ENCODE data around the gene PLPPR1. TPM values are rescaled to one million over a fixed set of nuclear protein-coding genes. Genes with fewer than 3 reads are reported as not detected.
"Not testable (repeated sequence)": the region's sequence is repeated elsewhere in the genome, so short reads cannot be mapped to it uniquely, and the experiment has no call there.

PLPPR1 gene
- total RNA-seq (2014; rRNA removed; shearing (Covaris generic)): 0.15 TPM in 1 of 2 replicates, not detected in the other

DNA sequence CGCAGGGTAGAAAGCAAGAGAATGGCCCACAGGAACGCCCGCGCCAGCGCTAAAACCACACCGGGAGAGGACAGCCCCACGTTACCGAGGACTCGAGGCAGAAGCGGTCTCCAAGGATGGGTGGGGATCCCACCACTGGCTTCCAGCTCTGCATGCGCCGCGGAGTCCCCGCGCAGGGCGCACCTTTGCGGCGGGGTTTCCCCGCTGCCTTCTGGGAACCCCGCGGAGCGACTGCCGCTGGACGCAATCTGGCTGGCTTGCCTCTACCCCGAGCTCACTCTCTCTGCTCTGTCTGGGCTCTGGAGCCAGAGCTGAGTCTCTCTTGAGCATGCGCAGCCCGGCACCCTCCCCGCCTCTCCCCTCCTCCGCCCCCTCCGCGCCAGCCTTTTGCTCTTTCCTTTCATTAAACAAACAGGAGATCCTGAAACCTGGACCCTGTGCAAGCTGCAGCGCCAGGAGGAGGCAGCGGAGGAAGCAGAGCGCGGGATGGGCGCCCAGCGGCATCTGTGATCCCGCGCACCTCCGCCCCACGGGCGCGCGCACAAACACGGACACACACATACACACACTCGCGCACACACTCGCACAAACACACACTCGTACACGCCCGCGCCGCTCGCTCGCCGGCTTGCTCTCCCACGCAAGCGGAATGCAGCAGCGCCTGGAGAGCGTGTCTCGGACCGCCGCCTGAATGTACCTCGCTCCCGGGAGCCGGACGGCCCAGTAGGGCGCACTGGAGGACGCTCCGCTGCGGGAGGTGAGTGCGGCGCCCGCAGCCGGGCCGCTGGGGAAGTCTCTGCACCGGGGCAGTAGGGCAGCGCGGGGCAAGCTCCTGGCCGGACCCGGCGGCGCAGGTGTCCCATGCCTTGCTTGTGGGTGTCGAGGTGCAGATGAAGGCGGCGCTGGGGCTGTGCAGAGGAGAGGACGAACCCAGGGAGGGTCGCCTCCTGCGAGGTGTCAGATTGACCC is at the start of gene PLPPR1:
TSS of gene PLPPR1 (plus strand) at position 382 of the 969 bp plus-strand sequence.
- peak; percentile 6 for DNase-seq (ENCODE audit: low spot score)

DNA sequence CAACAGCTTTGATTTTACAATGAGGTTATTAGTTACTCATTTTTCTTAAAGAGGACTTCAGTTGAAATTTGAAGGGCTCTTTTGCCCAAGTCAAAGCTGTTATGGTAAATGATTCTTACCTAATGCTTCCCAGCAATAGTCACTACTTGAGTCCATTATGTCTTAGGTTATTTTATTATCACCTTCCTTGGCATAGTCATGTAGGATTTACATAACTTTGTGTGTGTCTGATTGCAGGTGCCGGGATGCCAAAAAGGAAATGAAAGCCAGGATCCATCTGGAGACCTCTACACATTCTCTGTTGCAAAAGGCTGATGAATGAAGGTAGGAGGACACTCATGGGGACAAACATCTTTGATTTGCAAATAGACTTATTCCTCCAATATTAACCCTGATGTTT is 38.8 kb upstream of the PLPPR1 start:
- DNase-seq (ENCODE audit: low spot score): no peak

DNA sequence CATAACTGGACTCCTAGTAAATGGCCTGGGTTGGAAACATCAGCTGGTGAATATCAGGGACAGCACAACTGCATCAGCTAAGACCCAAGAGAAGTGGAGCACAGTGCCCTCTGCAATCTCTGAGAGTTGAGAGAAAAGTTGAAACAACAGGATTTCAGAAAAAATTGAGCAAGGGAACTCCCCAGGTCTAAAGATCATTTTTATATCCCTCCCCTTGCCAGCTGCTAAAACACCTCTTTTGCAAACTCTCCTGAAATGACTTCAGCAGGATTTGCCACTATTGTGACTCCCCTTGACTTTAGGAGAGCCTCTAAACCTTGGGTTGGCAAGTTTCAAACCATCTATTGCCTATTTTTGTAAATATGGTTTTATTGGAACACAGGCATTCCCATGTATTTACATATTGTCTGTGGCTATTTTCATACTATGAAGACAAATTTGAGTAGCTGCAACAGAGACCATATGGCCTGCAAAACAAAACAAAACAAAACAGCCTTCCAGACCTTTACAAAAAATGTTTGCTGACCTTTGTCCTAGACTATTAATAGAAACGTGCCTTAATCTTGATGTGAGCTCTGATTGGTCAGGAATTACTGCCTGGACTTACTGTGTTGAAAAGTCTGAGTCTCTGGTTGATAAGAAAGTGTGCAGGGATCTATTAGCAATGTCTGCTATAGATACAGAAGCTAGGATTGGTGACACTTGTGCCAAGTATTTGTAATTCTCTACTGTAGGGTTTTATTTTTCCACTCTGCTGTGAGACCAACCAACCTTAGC is 37.7 kb upstream of the PLPPR1 start:
- no peak for DNase-seq (ENCODE audit: low spot score)

DNA sequence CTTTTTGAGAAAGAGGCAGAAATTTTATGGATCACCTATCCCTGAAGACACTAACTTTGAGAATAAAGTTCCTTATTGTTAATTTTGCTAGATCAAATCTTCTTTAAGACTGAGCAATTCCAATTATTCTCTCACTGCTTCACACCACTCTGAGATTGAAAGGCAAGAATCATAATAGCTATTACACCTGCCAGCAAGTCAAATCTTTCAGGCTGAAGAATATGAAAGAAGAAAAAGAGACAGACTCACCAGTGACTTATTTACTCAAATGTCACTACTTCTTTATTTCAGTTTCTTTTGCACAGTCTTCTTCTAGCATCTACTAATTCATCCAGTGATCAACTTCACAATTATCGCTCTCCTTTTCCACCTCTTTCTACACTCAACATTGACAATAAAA is 35.9 kb upstream of the PLPPR1 start:
- no peak for DNase-seq (ENCODE audit: low spot score)

DNA sequence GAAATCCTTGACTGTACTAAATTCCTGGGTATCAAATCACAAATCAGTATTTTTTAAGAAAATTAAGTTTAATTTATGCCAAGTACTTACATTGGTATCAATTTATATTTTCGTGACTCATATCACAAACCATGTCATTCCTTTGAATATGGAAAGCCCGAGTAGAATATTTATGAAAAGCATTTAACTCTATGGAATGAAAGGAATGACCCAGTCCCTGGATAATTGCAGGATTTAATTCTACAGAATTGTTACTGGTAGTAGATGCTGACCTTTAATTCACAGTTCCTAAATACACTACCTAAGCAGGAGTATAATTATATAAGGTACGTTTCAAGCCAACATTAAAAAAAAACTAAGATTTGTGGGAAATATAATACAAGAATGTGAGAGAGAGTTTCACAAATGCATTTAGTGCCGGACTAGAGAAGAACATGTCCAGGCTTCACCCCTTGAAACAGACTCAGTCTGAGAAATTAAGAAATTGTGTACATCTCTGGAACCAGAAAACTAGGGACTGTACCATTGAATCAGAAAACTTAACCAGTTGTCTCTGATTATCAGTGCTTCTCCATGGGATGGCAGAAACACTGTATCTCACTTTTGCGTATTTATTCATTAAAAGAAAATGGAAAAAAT is 28.5 kb upstream of the PLPPR1 start:
- DNase-seq (ENCODE audit: low spot score): no peak

DNA sequence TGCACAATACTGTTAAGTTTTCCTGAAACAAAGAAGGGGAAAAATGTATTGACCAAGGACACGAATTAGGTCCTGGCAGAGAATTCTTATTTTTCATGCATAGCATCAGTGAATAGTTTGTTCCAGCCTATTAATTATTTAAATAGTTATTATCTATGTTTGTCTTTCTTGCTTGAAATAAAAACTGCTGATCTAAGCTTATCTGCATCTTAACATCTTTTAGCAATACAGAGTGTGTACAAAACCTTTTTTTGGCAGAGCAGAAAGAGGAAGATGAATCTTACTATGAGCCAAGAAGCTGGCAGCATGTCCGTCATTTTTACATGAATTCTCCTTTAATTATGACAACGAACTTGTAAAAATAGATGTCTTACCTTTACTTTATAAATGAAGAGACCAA is 23.3 kb upstream of the PLPPR1 start:
- no peak for DNase-seq (ENCODE audit: low spot score)

DNA sequence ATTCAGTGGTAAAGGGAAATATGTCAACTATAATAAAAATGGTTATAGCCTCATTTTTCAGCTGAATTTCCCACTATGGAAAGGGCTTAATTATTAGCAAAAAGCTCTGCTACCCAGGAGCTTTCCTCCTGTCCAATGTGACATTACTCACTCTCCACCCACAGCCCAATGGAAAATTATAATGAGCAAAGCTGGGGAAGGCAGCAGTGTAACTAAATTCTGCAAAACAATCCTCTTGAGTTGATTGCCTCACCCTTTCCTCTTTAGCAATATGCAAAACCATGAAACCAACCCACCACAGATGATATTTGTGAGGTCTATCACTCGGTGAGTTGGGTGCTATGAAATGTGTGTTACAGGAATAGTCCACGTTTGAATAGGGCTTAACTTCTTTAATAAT is 14.0 kb upstream of the PLPPR1 start:
- DNase-seq (ENCODE audit: low spot score): no peak

DNA sequence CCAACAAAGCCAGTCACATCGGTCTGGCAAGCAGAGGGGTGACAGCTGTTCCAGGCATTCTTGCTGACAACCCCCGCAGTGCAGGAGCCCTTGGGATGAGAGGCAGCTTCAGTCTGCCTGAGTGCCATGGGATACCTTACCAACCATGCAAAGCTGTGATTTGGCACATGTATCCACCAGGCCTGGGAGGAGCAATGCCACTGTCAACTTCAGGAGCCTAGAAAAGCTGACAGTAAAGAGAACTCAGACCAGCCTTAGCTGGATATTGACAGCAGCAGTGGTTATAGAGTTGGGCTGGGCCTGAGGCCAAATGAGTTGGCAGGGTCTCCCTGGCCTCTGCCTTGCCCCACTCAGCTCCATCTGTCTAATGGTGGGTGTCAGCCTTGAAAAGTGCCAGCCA is 10.1 kb upstream of the PLPPR1 start:
- DNase-seq (ENCODE audit: low spot score): no peak

DNA sequence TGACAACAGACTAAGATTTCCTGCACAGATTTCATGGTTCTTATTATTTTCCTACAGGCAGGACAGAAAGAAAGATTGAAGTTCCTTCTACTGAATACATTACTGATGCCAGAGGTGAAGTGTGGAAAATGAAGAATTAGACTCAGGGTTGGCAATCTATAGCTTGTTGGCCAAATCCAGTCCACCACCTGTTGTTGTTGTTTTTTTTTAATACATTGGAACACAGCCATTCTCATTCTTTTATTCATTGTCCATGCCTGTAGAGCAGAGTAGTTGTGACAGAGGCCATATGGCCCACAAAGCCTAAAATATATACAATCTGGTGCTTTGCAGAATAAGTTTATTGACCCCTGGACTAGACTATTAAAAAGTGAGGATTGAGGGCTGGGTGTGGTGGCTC is 5.8 kb upstream of the PLPPR1 start:
- no peak for DNase-seq (ENCODE audit: low spot score)

DNA sequence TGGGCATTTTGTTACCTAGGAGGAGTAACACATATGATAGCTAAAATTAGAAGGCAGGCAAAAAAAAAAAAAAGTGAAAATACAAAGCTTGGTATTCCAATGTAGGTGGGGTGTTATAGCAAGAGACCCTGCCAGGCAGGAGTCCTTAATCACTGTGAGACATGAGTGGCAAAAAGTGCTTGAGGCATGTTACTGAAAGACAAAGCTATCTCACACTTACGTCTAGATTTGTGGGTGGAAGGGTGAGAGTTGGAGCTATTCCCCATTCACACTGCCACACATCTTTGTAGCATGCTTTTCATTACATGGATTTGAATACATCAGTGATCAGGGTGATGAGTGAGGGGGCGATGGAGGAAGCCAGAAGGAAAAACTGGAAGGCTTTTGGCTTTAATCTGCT is 2.6 kb upstream of the PLPPR1 start:
- no peak for DNase-seq (ENCODE audit: low spot score)

DNA sequence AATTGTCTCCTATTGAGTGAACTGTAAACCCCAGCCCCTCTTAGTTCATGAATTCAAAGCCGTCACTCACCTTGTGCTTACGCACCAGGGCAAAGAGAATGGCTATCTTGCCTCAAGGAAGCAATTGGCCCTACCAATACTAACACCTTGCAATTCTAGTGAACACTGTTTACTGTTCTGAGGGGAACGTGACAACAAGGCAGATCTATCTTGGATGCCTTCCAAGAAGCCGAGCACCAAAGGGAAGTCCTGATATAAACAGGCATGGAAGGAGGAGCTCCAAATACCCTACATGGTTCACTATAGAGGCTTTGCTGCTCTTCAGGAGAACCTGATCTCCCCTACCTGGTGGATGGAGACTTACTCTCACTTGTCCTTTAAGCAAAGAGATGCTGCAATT is 1.7 kb upstream of the PLPPR1 start:
- peak; percentile 13 for DNase-seq (ENCODE audit: low spot score)

DNA sequence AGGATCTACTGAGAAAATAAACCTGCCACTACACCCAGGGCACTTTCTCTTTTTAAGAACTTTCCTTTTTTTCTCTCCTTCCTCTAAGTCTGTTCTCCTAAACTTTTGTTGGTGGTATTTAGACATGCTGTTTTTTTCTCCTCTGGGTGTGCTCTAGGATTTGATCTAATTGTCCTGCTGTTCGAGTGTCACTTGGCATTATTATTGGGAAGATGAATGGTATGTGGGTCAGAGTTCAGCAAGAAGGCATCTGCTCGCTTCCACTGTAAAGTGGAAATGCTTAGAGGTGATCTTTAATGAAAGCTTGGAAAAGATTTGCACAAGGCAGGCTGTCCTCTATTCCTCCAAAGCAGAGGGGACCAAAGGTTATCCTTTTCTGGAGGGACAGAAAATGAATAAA is 1.3 kb upstream of the PLPPR1 start:
- DNase-seq (ENCODE audit: low spot score): no peak

DNA sequence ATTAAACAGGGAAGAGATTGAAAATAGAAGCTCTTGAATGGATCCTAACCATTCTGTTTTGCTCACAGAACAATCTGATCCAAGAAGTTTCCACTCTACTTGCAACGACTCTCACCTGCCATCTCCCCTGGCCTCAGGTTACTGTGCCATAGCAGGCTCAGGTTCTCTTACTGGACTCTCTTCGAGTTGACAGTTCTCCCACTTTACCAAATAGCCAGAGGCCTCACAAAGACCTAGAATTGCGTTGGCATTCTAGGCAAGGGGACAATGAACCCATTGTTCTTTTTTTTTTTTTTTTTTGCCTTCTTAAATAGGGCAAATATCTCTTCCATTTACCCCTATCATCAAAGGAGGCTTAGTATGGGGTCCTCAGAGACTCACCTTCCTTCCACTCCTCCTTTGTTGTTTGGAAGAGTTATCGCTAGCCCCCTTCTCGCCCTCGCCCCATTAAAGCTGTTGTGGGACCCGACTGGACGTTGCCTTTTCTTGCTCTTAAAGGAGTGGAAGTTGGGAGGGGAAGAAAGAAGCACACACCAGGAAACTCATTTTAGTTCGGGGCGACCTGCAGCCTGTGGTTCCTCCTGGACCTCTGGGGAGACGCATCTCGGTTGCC is 688 bp upstream of the PLPPR1 start:
- peak; percentile 5 for DNase-seq (ENCODE audit: low spot score)

DNA sequence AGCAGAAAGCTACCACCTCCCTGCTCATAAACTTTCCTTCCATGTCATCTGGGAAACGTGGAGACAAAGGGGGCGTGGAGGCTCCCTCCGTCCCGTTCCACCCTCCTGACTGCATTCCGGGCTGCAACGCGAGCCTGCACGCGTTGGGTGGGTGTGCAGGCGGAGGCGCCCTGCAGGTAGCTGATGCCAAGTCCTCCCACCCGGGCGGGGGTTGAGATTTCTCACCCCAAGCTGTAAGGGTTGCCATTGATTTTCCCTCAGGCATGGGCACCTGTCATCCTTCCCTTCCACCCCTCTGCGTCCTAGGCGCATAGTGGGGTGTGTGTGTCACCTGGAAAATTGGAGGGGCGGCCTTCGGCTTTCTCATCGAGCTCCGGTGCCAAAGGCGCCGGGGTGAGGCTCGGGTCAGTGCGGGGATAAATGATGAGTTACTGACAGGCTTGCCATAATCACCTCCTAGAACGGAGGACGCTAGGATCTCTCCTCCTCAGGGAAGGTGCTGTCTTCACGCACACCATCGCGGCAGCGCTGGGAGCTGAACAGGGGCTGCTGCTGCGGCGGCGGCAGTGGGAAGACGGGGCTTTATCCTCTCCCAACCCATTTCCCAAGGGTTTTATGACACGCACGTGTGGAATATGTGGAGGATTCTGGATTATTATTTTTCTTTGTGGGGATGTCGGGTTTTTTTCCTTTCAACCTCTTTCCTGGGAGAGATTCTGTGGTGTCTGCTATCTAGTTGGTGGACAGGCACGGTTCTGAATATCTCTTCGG is 973 bp downstream of the PLPPR1 start:
- DNase-seq (ENCODE audit: low spot score): no peak

DNA sequence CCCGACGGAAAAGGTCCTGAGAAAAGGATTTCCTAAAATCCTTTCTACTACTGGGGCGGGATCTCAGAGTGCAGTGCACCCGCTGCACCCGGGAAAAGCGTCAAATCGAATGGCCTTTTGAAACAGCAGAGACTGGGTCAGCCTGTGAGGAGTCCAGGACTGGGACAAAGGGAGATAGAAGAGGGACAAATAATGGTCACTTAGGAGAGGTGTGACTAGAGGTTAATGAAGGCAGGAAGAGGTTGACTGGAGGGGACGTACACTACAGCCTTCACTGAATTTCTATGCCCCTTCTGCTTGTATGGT is 1.5 kb downstream of the PLPPR1 start:
- no peak for DNase-seq (ENCODE audit: low spot score)

DNA sequence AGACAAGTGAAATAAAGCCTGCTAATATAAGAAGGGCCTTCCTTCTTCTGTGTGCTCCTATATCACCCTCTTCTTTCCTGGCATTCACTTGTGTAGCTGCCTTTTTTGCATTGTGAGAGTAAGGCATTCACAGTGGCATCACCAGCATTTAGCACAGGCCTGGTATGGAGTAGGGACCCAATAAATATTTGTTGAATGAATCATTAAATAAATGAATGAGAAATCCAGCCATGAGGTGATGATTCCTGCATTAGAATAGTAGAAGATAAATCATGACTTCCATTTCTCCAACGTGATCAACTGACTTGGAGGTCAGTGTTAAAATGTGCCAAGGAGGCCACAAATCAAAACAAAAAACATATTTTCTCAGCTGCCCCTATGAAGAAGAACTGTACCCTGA is 3.9 kb downstream of the PLPPR1 start:
- DNase-seq (ENCODE audit: low spot score): no peak

DNA sequence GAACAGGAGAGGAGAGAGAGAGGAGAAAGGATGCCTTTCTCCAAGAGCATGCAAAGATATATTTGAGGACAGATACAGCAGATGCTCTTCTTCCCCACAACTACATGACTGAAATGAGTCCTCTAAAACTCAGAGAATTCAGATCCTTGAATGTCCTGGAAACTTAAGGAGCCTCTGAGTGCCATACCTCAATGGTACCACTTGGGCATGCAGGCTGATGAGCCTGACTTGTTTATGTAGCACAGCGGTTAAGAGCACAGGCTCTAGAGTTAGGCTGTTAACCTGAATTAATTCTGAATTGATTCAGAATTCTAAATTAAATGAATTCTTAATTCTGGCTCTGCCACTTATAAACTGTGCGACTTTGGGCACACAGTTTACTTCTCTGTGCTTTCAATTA is 5.7 kb downstream of the PLPPR1 start:
- DNase-seq (ENCODE audit: low spot score): no peak

DNA sequence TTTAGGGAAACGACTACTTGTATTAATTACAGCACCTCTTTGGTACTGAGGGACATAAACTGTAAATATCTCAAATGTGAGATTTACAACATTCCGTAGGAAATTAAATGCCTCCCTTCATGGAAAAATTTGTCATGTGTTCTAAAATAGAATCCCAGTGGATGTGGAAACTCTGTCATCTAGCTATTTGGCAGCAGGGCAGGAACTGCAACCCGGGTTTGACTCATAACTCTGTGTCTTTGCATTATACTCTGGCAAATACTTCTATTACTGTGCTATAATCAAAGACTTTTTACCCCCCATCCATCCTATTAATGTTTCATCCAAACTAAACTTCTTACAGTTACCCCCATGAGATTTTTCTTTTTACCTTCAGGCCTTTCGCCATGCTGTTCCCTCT is 6.6 kb downstream of the PLPPR1 start:
- DNase-seq (ENCODE audit: low spot score): no peak

DNA sequence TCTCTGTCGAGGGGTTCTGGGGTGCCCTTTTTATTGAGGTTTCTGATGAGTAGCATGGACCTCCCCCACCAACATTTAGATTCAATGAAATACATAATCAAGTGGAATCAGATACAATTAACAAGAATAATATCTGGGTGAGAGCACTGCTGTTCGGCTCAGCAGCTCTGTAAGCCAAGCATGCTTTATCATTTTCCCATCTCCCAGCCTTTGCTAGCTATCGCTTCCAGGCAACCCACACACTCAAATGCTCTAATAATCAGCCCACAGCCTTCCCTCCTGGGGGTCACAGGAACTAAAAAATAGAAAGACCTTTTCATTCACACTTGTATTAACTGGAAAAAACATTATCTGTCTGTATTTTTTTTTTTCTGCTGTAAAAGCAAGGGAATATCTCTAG is 8.9 kb downstream of the PLPPR1 start:
- no peak for DNase-seq (ENCODE audit: low spot score)

DNA sequence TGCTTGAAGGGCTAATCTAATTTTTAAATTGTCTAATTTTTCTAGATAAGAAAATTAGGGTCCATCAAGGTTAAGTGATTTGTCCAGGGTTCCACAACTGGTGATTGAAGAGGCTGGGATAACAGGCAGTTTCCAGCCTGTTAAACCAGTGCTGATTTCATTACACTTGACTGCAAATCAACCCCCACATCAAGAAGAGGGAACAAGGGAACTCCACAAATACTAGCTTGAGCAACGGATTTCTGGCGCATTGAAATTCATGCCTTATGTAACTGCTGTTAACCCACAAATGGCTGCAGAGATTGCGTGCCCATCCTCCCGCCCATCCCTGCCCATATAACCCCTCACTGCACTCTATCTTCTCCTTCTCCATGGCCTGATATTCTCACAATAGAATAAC is 10.0 kb downstream of the PLPPR1 start:
- no peak for DNase-seq (ENCODE audit: low spot score)

DNA sequence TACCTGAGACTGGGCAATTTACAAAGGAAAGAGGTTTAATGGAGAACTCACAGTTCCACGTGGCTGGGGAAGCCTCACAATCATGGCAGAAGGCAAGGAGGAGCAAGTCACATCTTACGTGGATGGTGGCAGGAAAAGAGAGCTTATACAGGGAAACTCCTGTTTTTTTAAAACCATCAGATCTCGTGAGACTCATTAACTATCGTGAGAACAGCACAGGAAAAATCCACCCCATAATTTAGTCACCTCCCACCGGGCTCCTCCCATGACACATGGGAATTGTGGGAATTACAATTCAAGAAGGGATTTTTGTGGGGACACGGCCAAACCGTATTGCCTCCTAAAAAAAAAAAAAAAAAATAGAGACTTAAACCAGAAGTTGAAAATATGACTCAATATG is 11.1 kb downstream of the PLPPR1 start:
- DNase-seq (ENCODE audit: low spot score): not testable (repeated sequence)

Measured in HT-29 (cell line).